NCI-H2107 treated with DMSO at 0.1 percent for 48 hours (cell line): ENCODE results near the gene PSMD13.
"Not testable (repeated sequence)": the region's sequence is repeated elsewhere in the genome, so short reads cannot be mapped to it uniquely, and the experiment has no call there.

Source experiments
- DNase-seq: peaks from one replicate; lab custom pipeline; 2025; ENCODE audit not compliant: unreplicated experiment; lab: John Stamatoyannopoulos, UW

The PSMD13 gene

GRCh38 chr11:285894-286220 lies 49.1 kb downstream of the PSMD13 start:
- DNase-seq = no peak

- DNase-seq = not testable (repeated sequence)
These were observed 50.4 kb downstream of the PSMD13 start for GRCh38 chr11:286977-287820.

GRCh38 chr11:287821-288477 lies 51.2 kb downstream of the PSMD13 start:
- no peak for DNase-seq

GRCh38 chr11:288478-289397 lies 52.0 kb downstream of the PSMD13 start, which contains the start of gene PGGHG:
TSS of gene PGGHG (plus strand) at chr11:289126. CDS start at chr11:289817, 691 bp downstream.
- DNase-seq = no peak

- DNase-seq = no peak
These were observed 52.6 kb downstream of the PSMD13 start for GRCh38 chr11:289398-289711.

- no peak for DNase-seq
These were observed 53.2 kb downstream of the PSMD13 start for GRCh38 chr11:289712-290620.

GRCh38 chr11:290621-291231 lies 54.0 kb downstream of the PSMD13 start:
- no peak for DNase-seq

GRCh38 chr11:291281-292210 lies 54.8 kb downstream of the PSMD13 start:
- no peak for DNase-seq

- no peak for DNase-seq
These were observed 55.7 kb downstream of the PSMD13 start for GRCh38 chr11:292211-293121.

GRCh38 chr11:293271-293851 lies 56.6 kb downstream of the PSMD13 start:
- no peak for DNase-seq

GRCh38 chr11:293852-294661 lies 57.3 kb downstream of the PSMD13 start:
- no peak for DNase-seq

GRCh38 chr11:294780-295179 lies 58.0 kb downstream of the PSMD13 start:
- DNase-seq = no peak

- DNase-seq = no peak
These were observed 58.8 kb downstream of the PSMD13 start for GRCh38 chr11:295351-296170.

GRCh38 chr11:296171-297050 lies 59.6 kb downstream of the PSMD13 start:
- no peak for DNase-seq

GRCh38 chr11:297051-297585 lies 60.3 kb downstream of the PSMD13 start:
- DNase-seq = no peak
